H9 (cell line): ENCODE data around the gene ATP12A. TPM values are rescaled to one million over a fixed set of nuclear protein-coding genes. Genes with fewer than 3 reads are reported as not detected.

Experiments used
- DNase-seq: peaks from one replicate; pipeline ENCODE4 v3.0.0-alpha.2; 2017
- H2AFZ ChIP-seq: one replicate; pipeline ENCODE4 v1.6.1; 2013; ENCODE audit warnings: mild to moderate bottlenecking, low read length, control low read depth, moderate library complexity
- H2AK5ac ChIP-seq: 2 replicates; pipeline ENCODE4 v1.6.1; 2013; ENCODE audit warnings: low read length, control low read depth, mixed read lengths; ENCODE audit not compliant: insufficient read length
- H2BK120ac ChIP-seq: one replicate; pipeline ENCODE4 v1.6.1; 2013; ENCODE audit warnings: low read depth, mild to moderate bottlenecking, low read length, control low read depth, inconsistent platforms; ENCODE audit not compliant: poor library complexity, severe bottlenecking
- H2BK12ac ChIP-seq: 2 replicates; pipeline ENCODE4 v1.6.1; 2013; ENCODE audit warnings: low read length, control low read depth, mixed read lengths, low read depth; ENCODE audit not compliant: insufficient read length
- H2BK15ac ChIP-seq: 2 replicates; pipeline ENCODE4 v1.6.1; 2013; ENCODE audit warnings: low read depth, low read length, control low read depth
- H2BK20ac ChIP-seq: one replicate; pipeline ENCODE4 v1.6.1; 2013; ENCODE audit warnings: low read depth, mild to moderate bottlenecking, low read length, control low read depth, inconsistent platforms; ENCODE audit not compliant: poor library complexity, severe bottlenecking
- H2BK5ac ChIP-seq: 2 replicates; pipeline ENCODE4 v1.6.1; 2013; ENCODE audit warnings: low read length, control low read depth, mixed read lengths; ENCODE audit not compliant: insufficient read length
- H3K14ac ChIP-seq: 2 replicates; pipeline ENCODE4 v1.6.1; 2013; ENCODE audit warnings: low read length, control low read depth; ENCODE audit not compliant: insufficient read depth
- H3K18ac ChIP-seq: 2 replicates; pipeline ENCODE4 v1.6.1; 2013; ENCODE audit warnings: low read depth, mild to moderate bottlenecking, mixed read lengths, low read length, control low read depth; ENCODE audit not compliant: insufficient read length
- H3K23ac ChIP-seq: 2 replicates; pipeline ENCODE4 v1.6.1; 2013; ENCODE audit warnings: low read length, control low read depth, mixed read lengths, low read depth; ENCODE audit not compliant: insufficient read length
- H3K23me2 ChIP-seq: 2 replicates; pipeline ENCODE4 v1.6.1; 2013; ENCODE audit warnings: low read depth, mild to moderate bottlenecking, mixed read lengths, low read length, control low read depth; ENCODE audit not compliant: insufficient read length, poor library complexity, severe bottlenecking
- H3K27ac ChIP-seq: 2 replicates; pipeline ENCODE4 v1.5.1; 2013; ENCODE audit warnings: low read length, control low read depth, mixed read lengths, low read depth; ENCODE audit not compliant: insufficient read length
- H3K27me3 ChIP-seq: 2 replicates; pipeline ENCODE4 v1.6.1; 2013; ENCODE audit warnings: low read length, control low read depth, inconsistent platforms; ENCODE audit not compliant: insufficient read depth
- H3K4ac ChIP-seq: 2 replicates; pipeline ENCODE4 v1.6.1; 2013; ENCODE audit warnings: low read depth, mild to moderate bottlenecking, control low read depth, inconsistent platforms, low read length, moderate library complexity
- H3K4me1 ChIP-seq: 2 replicates; pipeline ENCODE4 v1.6.1; 2013; ENCODE audit warnings: low read length, control low read depth, inconsistent platforms; ENCODE audit not compliant: insufficient read depth
- H3K4me2 ChIP-seq: 2 replicates; pipeline ENCODE4 v1.6.1; 2013; ENCODE audit warnings: low read length, control low read depth, mixed read lengths; ENCODE audit not compliant: insufficient read length, insufficient read depth
- H3K56ac ChIP-seq: 2 replicates; pipeline ENCODE4 v1.6.1; 2013; ENCODE audit warnings: low read depth, mild to moderate bottlenecking, mixed read lengths, low read length, control low read depth; ENCODE audit not compliant: insufficient read length
- H3K79me1 ChIP-seq: 2 replicates; pipeline ENCODE4 v1.6.1; 2013; ENCODE audit warnings: low read depth, mild to moderate bottlenecking, moderate library complexity, low read length, control low read depth, inconsistent platforms; ENCODE audit not compliant: insufficient read depth, poor library complexity, severe bottlenecking
- H3K79me2 ChIP-seq: 2 replicates; pipeline ENCODE4 v1.6.1; 2013; ENCODE audit warnings: low read length, control low read depth, inconsistent platforms; ENCODE audit not compliant: insufficient read depth
- H3K9ac ChIP-seq: 2 replicates; pipeline ENCODE4 v1.6.1; 2013; ENCODE audit warnings: low read length, control low read depth, mixed read lengths; ENCODE audit not compliant: insufficient read length; ENCODE audit errors: extremely low read depth
- H3K9me3 ChIP-seq: one replicate; pipeline ENCODE4 v1.6.1; 2013; ENCODE audit warnings: low read depth, low read length, inconsistent platforms; ENCODE audit not compliant: control insufficient read depth
- H3T11ph ChIP-seq: one replicate; pipeline ENCODE4 v1.6.1; 2013; ENCODE audit warnings: mild to moderate bottlenecking, low read length, control low read depth, inconsistent platforms
- H4K20me1 ChIP-seq: one replicate; pipeline ENCODE4 v1.6.1; 2013; ENCODE audit not compliant: control insufficient read depth, insufficient read length, insufficient read depth
- H4K5ac ChIP-seq: 2 replicates; pipeline ENCODE4 v1.6.1; 2013; ENCODE audit warnings: low read depth, mild to moderate bottlenecking, mixed read lengths, low read length, control low read depth; ENCODE audit not compliant: insufficient read length
- H4K8ac ChIP-seq: replicated peaks from 2 replicates; pipeline ENCODE4 v1.6.1; 2013; ENCODE audit warnings: low read length, control low read depth, mixed read lengths, low read depth; ENCODE audit not compliant: insufficient read length
- H4K91ac ChIP-seq: 2 replicates; pipeline ENCODE4 v1.6.1; 2013; ENCODE audit warnings: low read depth, mild to moderate bottlenecking, moderate library complexity, mixed read lengths, low read length, control low read depth; ENCODE audit not compliant: insufficient read length
- H3K27ac Mint-ChIP-seq, 3 experiments: 2 replicates in 2 of 3; 3 replicates in 1 of 3; pipeline ENCODE4 v1.8.0; 2020 to 2021; ENCODE audit warnings: mixed read lengths in 3 of 3, mild to moderate bottlenecking in 1 of 3, moderate library complexity in 1 of 3
- H3K27me3 Mint-ChIP-seq: 2 replicates; pipeline ENCODE4 v1.8.0; 2021; ENCODE audit warnings: low read depth, mild to moderate bottlenecking, moderate library complexity, mixed read lengths
- H3K36me3 Mint-ChIP-seq, 3 experiments: 2 replicates in 2 of 3; 3 replicates in 1 of 3; pipeline ENCODE4 v1.8.0; 2020 to 2021; ENCODE audit warnings: low read depth in 3 of 3, mixed read lengths in 3 of 3; ENCODE audit not compliant: insufficient read depth in 1 of 3
- H3K4me1 Mint-ChIP-seq, 2 experiments: 2 replicates each; pipeline ENCODE4 v1.8.0; 2020; ENCODE audit warnings: mixed read lengths in 2 of 2
- H3K4me3 Mint-ChIP-seq, 2 experiments: 2 replicates in 1 of 2; 3 replicates in 1 of 2; pipeline ENCODE4 v1.8.0; 2020 to 2021; ENCODE audit warnings: mild to moderate bottlenecking in 2 of 2, mixed read lengths in 2 of 2, moderate library complexity in 1 of 2
- H3K9me3 Mint-ChIP-seq, 2 experiments: 2 replicates in 1 of 2; 3 replicates in 1 of 2; pipeline ENCODE4 v1.8.0; 2020; ENCODE audit warnings: mild to moderate bottlenecking in 2 of 2, mixed read lengths in 2 of 2, moderate library complexity in 1 of 2
- WGBS: extraction: QIAGEN DNeasy Blood & Tissue Kit; methylation state at CpG from one replicate; pipeline ENCODE4 v1.1.7; 2013; ENCODE audit warnings: missing lambda C conversion rate, low lambda C conversion rate, mixed read lengths; ENCODE audit not compliant: insufficient read length; ENCODE audit errors: extremely low coverage; 5-methylcytosine and 5-hydroxymethylcytosine counted together
- total RNA-seq: library from RNA; stranded (reverse); gene quantifications from 2 replicates; pipeline ENCODE4 v1.2.1, GENCODE V29; 2021
- TF ChIP-seq, protein P1 (sequence below): fragments of 200-600 bp; sonication (generic); conservative IDR thresholded peaks from 3 replicates; pipeline ENCODE4 v1.8.0; 2021; ENCODE audit warnings: antibody characterized with exemption, mild to moderate bottlenecking

ATP12A gene
- total RNA-seq, 1 experiment from 2014 or later, result 0.94 TPM

GRCh38 chr13:24661713-24662112, 18.5 kb upstream of the ATP12A start:
- no peak overlapping the region for H3K4me2 ChIP-seq
- H4K5ac ChIP-seq, result no peak overlapping the region
- H2BK12ac ChIP-seq, result no peak overlapping the region
- no peak overlapping the region for H2AFZ ChIP-seq
- H3K9ac ChIP-seq, result no peak overlapping the region
- no peak overlapping the region for H4K91ac ChIP-seq
- TF ChIP-seq, protein P1, sequence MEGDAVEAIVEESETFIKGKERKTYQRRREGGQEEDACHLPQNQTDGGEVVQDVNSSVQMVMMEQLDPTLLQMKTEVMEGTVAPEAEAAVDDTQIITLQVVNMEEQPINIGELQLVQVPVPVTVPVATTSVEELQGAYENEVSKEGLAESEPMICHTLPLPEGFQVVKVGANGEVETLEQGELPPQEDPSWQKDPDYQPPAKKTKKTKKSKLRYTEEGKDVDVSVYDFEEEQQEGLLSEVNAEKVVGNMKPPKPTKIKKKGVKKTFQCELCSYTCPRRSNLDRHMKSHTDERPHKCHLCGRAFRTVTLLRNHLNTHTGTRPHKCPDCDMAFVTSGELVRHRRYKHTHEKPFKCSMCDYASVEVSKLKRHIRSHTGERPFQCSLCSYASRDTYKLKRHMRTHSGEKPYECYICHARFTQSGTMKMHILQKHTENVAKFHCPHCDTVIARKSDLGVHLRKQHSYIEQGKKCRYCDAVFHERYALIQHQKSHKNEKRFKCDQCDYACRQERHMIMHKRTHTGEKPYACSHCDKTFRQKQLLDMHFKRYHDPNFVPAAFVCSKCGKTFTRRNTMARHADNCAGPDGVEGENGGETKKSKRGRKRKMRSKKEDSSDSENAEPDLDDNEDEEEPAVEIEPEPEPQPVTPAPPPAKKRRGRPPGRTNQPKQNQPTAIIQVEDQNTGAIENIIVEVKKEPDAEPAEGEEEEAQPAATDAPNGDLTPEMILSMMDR, result no peak
- H3K9me3 ChIP-seq, result no peaks in the 10 kb centered on the region
- no peak overlapping the region for H3K14ac ChIP-seq
- Mint-ChIP-seq H3K36me3 (no peaks in the 10 kb centered on the region), H3K4me1 (no peaks in the 10 kb centered on the region), H3K27ac (no peak overlapping the region), H3K27me3 (peaks cover 10% of the 10 kb centered on the region; the same call in 1 of the 2 replicates), H3K9me3 (no peaks in the 10 kb centered on the region), H3K4me3 (no peak overlapping the region)
- H3K27ac ChIP-seq, result no peak overlapping the region
- no peak overlapping the region for H3K23ac ChIP-seq
- no peaks in the 10 kb centered on the region for H3K27me3 ChIP-seq
- no peaks in the 10 kb centered on the region for H3K79me1 ChIP-seq
- H2BK120ac ChIP-seq, result no peak overlapping the region
- no peak overlapping the region for H2BK20ac ChIP-seq
- no peaks in the 10 kb centered on the region for H3K79me2 ChIP-seq
- H3K18ac ChIP-seq, result no peak overlapping the region
- no peaks in the 10 kb centered on the region for H4K20me1 ChIP-seq
- H2BK15ac ChIP-seq, result no peak overlapping the region
- no peaks in the 10 kb centered on the region for H3K23me2 ChIP-seq
- H3K4me1 ChIP-seq, result no peaks in the 10 kb centered on the region
- H4K8ac ChIP-seq, result no peak overlapping the region
- no peak overlapping the region for H3T11ph ChIP-seq
- H2BK5ac ChIP-seq, result no peak overlapping the region
- H3K4ac ChIP-seq, result no peak overlapping the region
- H2AK5ac ChIP-seq, result no peak overlapping the region
- no peak overlapping the region for H3K56ac ChIP-seq
- no peak for DNase-seq
- WGBS, result no CpG with 5 or more reads among the region's 5 CpGs
